Posterior vena cava (tissue), 2 donors: ENCODE data around the gene ABHD12. TPM values are rescaled to one million over a fixed set of nuclear protein-coding genes. Genes with fewer than 3 reads are reported as not detected.
"Not testable (repeated sequence)": the region's sequence is repeated elsewhere in the genome, so short reads cannot be mapped to it uniquely, and the experiment has no call there.

ENCODE experiments used
- DNase-seq: peaks from one replicate; pipeline ENCODE4 v3.0.0-alpha.2; 2020; ENCODE audit warnings: low spot score
- intact Hi-C, 2 donors: fragments of 100-400 bp; cut with DNase I; formaldehyde crosslinking; loops; one replicate each; pipeline versions ENCODE4 v1.14.1 to v1.14.2; 2022 to 2023
- total RNA-seq, 2 donors: library from RNA; stranded (reverse); fragmentation: NEBNext Ultra II Directional; extraction: Animal tissue kit (Norgen Biotek cat#: 25700); gene quantifications; one replicate each; pipeline ENCODE4 v1.2.1, GENCODE V29; 2021
- donor health status: DM: yes; HTN: yes; CAD: no.
- donor health status: DM: yes; HTN: yes; CAD: no.

ABHD12 gene
- total RNA-seq, 2 donors from 2014 or later = 29.3 to 32.7 TPM

GRCh38 chr20:25314497-25315417 lies 75.9 kb downstream of the ABHD12 start:
- intact Hi-C loops = loop anchor here in 1 of 2 donors (5.0 kb wide), 1 partner anchor 73 kb away; no protein-coding TSS in a partner anchor
- DNase-seq = peak; percentile 52

GRCh38 chr20:25313593-25313992 lies 77.0 kb downstream of the ABHD12 start:
- intact Hi-C loops = no loop called here
- DNase-seq = no peak

GRCh38 chr20:25312716-25313115 lies 77.9 kb downstream of the ABHD12 start:
- intact Hi-C loops = not testable (repeated sequence)
- peak; percentile 68 for DNase-seq

- intact Hi-C loops = no loop called here
- DNase-seq = peak; percentile 78
Measured at GRCh38 chr20:25310921-25311728, 79.5 kb downstream of the ABHD12 start.

GRCh38 chr20:25310268-25310920 lies 80.2 kb downstream of the ABHD12 start:
- intact Hi-C loops = no loop called here
- peak; percentile 81 for DNase-seq

- peak; percentile 88 for DNase-seq
- intact Hi-C loops = loop anchor here in 1 of 2 donors (2.0 kb wide), 1 partner anchor 15 kb away; no protein-coding TSS in a partner anchor
Measured at GRCh38 chr20:25309395-25310267, 81.0 kb downstream of the ABHD12 start.

- intact Hi-C loops = loop anchor here in 1 of 2 donors (2.0 kb wide), 1 partner anchor 14 kb away; no protein-coding TSS in a partner anchor
Measured at GRCh38 chr20:25308671-25309394, 81.8 kb downstream of the ABHD12 start.

GRCh38 chr20:25308083-25308491 lies 82.5 kb downstream of the ABHD12 start:
- intact Hi-C loops = loop anchor here in 1 of 2 donors (2.0 kb wide), 1 partner anchor 13 kb away; no protein-coding TSS in a partner anchor

More at GRCh38 chr20:25308671-25309394, 81.8 kb downstream of the ABHD12 start:
- peak; percentile 77 for DNase-seq

DNA sequence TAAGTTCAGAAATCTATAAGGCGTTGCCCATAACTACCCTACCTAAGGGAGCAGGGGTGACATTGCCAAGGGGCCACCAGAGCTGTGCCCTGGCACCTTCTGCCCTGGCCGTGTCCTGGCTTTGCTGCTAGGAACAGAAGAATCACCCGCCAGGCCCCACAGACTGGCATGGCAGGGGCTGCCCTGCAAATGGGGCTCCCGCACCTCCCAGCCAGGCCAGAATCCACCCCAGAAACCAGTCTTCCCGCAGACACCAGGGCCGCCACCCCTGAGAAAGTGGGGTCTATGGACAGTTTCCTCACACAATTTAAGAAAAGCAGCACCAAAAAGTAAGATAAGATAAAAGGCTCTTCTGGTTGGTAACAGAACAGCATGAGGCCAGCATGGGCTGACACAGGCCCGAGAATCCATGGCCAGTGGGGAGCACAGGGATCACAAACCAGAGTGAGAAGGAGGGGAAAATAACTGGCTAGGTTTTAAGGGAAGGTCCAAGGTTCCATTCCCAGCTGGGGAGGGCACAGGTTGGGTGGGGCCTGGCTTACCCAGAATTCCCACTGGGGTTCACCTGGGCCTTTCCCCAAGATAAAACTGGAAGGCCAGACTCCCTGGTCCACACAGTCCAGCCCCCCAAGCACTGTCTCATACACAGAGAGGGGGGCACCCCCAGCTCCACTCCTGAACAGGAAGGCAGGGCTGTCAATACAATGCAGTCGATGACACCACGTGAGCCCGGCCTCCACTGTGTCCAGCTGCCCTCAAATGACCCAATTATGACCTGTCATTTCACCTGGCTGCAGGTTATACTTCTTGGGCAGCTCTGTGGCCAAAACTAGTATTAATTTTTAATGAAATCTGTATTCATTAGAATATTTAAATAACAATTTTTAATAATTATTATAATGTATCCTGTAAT lies 83.4 kb downstream of the ABHD12 start:
- peak; percentile 43 for DNase-seq

More at GRCh38 chr20:25308083-25308491, 82.5 kb downstream of the ABHD12 start:
- peak; percentile 80 for DNase-seq

DNA sequence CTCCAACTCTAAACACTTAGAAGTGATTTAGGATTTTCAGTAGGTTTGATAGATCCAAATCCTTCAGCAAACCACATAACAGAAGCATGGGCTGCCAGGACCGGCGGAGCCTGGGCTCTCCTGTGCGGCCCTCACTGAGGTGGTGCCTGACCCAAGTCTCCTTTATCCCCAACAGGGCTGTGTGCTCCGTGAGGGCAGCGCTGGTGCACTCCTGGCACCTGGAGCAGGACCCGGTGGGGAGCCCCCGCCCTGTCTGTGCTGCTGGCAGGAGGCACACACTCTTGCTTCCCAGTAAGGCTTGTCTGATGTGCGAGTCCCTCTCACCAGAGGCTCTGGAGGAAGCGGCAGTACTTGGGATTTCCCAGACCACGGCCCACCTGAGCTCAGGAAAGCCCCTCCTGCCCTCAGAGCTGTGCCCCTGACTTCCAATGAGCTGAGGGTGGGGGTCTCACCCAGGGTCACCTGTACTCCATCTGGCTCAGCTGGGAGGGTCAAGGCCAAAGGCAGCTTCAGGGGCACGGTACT lies 86.5 kb downstream of the ABHD12 start:
- no peak for DNase-seq
- intact Hi-C loops = loop anchor here in 1 of 2 donors (5.0 kb wide), 1 partner anchor 88 kb away; the partner anchor contains the start of gene ABHD12

More for the DNA sequence above, 83.4 kb downstream of the ABHD12 start:
- intact Hi-C loops = no loop called here

DNA sequence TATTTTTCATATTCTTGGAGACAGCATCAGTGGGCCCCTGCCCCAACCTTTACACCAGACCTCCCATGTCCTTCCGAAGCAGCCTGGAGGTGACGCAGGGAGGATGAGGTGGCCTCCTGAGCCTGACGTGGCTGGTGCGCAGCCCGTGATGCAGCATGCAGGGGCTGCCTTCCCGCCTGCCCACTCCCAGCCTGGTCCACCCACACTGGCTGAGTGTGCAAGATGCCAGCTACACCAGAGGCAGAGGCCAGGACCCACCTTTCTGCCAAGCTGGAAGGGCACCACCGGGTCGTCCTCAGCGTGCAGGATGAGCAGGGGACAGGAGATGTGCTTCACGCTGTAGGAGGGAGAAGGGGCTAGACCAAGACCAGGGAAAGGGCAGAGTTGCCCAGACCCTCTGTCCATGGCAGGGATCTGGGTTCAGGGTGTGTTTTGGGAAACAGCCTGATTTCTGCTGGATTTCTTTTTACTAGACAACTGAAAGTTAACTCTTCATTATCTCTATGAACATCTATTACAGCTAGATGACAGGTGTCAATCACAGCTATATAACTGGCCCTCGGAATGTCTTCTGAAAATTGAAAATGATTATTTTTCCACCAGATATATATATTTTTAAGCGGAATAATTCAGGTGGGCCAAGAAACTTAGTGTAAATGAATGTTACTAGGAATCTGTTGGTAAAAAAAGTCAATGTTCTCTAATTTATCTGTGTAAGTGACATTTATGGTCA lies 87.2 kb downstream of the ABHD12 start:
- no peak for DNase-seq
- intact Hi-C loops = loop anchor here in 1 of 2 donors (5.0 kb wide), 1 partner anchor 89 kb away; the partner anchor contains the start of gene ABHD12

- no peak for DNase-seq
- intact Hi-C loops = loop anchor here in 1 of 2 donors (5.0 kb wide), 1 partner anchor 90 kb away; the partner anchor contains the start of gene ABHD12
Measured at GRCh38 chr20:25302596-25302995, 88.0 kb downstream of the ABHD12 start.

GRCh38 chr20:25301357-25301920 lies 89.2 kb downstream of the ABHD12 start:
- intact Hi-C loops = loop anchor here in 1 of 2 donors (5.0 kb wide), 1 partner anchor 91 kb away; the partner anchor contains the start of gene ABHD12
- no peak for DNase-seq

DNA sequence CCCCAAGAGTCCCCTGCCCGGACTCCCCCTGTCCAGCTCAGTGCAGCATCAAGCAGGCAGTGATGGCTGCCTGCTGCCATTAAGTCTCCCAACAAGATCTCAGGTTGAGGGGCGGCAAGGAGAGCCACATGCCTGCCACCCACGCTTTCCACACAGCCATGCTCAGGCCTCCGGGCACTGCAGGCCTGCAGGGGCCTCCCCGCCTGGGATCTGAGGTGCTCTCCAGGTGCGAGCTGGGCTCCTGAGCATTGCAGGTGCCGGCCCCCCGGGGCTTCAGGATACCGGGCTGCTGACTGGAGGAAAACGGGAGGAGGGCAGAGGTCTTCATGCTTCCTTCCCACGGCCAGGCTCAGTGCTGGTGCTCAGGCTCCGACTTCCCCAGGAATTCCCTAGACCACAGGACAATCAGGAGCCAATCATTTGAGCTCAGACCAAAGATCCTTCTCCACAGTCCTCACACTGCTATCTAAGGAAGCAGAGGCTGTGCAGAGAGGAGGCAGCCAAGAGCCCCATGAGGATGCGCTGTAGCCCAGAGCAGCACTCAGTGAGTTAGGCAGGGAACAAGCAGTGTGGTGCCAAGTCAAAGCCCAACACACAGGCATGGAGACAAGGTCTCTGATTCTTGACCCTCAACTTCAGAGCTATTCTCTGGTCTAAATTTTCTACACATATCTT lies 90.0 kb downstream of the ABHD12 start:
- no peak for DNase-seq
- intact Hi-C loops = loop anchor here in 1 of 2 donors (5.0 kb wide), 1 partner anchor 92 kb away; the partner anchor contains the start of gene ABHD12
